ENCODE measurements around the gene RFC3.
"Not testable (repeated sequence)": the region's sequence is repeated elsewhere in the genome, so short reads cannot be mapped to it uniquely, and the experiment has no call there.

The RFC3 gene, protein sequence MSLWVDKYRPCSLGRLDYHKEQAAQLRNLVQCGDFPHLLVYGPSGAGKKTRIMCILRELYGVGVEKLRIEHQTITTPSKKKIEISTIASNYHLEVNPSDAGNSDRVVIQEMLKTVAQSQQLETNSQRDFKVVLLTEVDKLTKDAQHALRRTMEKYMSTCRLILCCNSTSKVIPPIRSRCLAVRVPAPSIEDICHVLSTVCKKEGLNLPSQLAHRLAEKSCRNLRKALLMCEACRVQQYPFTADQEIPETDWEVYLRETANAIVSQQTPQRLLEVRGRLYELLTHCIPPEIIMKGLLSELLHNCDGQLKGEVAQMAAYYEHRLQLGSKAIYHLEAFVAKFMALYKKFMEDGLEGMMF

GRCh38 chr13:33817901-33818706 lies at the start of gene RFC3:
RFC3 (plus strand) TSS chr13:33818149; CDS start chr13:33818179, 30 bp downstream.
- peak within 1 kb of the TSS; percentile 80 for H3K9ac ChIP-seq (ENCODE audit: low read length)
- peak within 1 kb of the TSS; percentile 92 for H3K4me3 ChIP-seq (ENCODE audit: low read length)
- peak within 1 kb of the TSS; percentile 33 for H3K27ac ChIP-seq (ENCODE audit: low read depth, low read length)

DNA sequence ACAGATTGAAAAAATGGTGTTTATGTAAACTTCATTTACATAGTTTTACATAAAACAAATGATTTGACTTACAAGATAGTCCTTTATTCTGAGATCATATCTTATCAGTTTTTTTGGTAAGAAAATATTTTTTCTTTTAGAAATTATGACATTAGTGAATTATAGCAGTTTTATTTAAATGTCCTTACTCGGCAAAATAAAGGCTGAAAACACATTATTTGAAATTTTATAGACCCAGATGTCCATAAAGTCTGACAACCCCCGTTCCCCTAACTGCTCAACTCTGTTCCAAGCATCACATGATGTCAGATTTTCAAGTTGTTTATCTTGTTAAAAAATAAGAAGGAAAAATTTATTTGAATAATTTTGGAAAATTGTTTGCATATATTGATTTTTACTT lies 46.7 kb upstream of the RFC3 start:
- Histone ChIP-seq H3K27ac (ENCODE audit: low read depth, low read length) (no peak overlapping the region), H3K27me3 (ENCODE audit: control insufficient read depth, insufficient read depth, low read length) (no peaks in the 10 kb centered on the region), H3K4me1 (ENCODE audit: control insufficient read depth, insufficient read depth, low read length) (no peaks in the 10 kb centered on the region), H3K9ac (ENCODE audit: low read length) (no peak overlapping the region), H3K4me3 (ENCODE audit: low read length) (no peak overlapping the region), H3K36me3 (ENCODE audit: control insufficient read depth, insufficient read depth, low read length) (no peaks in the 10 kb centered on the region)

More at GRCh38 chr13:33817901-33818706, at the start of gene RFC3:
- Histone ChIP-seq H3K27me3 (ENCODE audit: control insufficient read depth, insufficient read depth, low read length) (no peaks in the 10 kb centered on the region), H3K4me1 (ENCODE audit: control insufficient read depth, insufficient read depth, low read length) (peaks cover 6% of the 10 kb centered on the region), H3K36me3 (ENCODE audit: control insufficient read depth, insufficient read depth, low read length) (no peaks in the 10 kb centered on the region)

DNA sequence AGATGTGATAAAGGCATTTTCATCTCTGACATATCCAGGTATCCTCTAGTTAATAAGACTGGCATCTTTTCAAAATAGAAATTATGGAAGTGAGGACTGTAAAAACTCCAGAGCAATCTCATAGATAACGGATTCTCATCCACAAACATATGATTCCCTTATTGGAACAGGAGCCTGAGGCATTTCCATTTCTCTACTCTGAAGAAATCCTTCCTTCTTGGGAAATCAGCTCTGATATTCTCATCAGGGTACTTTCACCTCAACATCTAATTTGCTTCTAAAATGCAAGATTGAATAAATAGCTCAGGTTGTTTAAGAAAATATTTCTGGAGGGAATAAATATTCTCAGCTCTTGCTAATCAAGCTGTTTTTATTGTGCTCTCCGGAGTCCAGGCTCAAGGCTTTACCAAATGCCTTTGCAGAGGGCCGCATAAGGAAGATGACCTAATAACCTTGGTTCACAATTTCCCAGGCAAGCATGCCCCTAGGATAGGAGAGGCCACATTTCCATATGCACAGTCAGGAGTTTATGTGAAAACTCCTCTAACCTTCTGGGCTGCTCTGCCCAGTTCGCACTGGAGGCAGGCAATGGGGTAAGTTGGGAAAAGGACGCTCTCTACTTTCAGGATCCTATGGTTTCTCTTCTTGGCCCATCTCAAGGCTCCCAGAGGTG lies 44.0 kb upstream of the RFC3 start:
- no peaks in the 10 kb centered on the region for H3K36me3 ChIP-seq (ENCODE audit: control insufficient read depth, insufficient read depth, low read length)
- no peak overlapping the region for H3K4me3 ChIP-seq (ENCODE audit: low read length)
- no peaks in the 10 kb centered on the region for H3K4me1 ChIP-seq (ENCODE audit: control insufficient read depth, insufficient read depth, low read length)
- H3K27ac ChIP-seq (ENCODE audit: low read depth, low read length), result no peak overlapping the region
- no peak overlapping the region for H3K9ac ChIP-seq (ENCODE audit: low read length)
- no peaks in the 10 kb centered on the region for H3K27me3 ChIP-seq (ENCODE audit: control insufficient read depth, insufficient read depth, low read length)

GRCh38 chr13:33775339-33776108 lies 42.4 kb upstream of the RFC3 start:
- H3K4me1 ChIP-seq (ENCODE audit: control insufficient read depth, insufficient read depth, low read length), result no peaks in the 10 kb centered on the region
- no peak overlapping the region for H3K9ac ChIP-seq (ENCODE audit: low read length)
- H3K27me3 ChIP-seq (ENCODE audit: control insufficient read depth, insufficient read depth, low read length), result no peaks in the 10 kb centered on the region
- H3K36me3 ChIP-seq (ENCODE audit: control insufficient read depth, insufficient read depth, low read length), result no peaks in the 10 kb centered on the region
- H3K27ac ChIP-seq (ENCODE audit: low read depth, low read length), result no peak overlapping the region
- no peak overlapping the region for H3K4me3 ChIP-seq (ENCODE audit: low read length)

GRCh38 chr13:33776239-33776881 lies 41.6 kb upstream of the RFC3 start:
- Histone ChIP-seq H3K4me3 (ENCODE audit: low read length) (no peak overlapping the region), H3K27me3 (ENCODE audit: control insufficient read depth, insufficient read depth, low read length) (no peaks in the 10 kb centered on the region), H3K27ac (ENCODE audit: low read depth, low read length) (no peak overlapping the region), H3K4me1 (ENCODE audit: control insufficient read depth, insufficient read depth, low read length) (no peaks in the 10 kb centered on the region), H3K9ac (ENCODE audit: low read length) (no peak overlapping the region), H3K36me3 (ENCODE audit: control insufficient read depth, insufficient read depth, low read length) (no peaks in the 10 kb centered on the region)

DNA sequence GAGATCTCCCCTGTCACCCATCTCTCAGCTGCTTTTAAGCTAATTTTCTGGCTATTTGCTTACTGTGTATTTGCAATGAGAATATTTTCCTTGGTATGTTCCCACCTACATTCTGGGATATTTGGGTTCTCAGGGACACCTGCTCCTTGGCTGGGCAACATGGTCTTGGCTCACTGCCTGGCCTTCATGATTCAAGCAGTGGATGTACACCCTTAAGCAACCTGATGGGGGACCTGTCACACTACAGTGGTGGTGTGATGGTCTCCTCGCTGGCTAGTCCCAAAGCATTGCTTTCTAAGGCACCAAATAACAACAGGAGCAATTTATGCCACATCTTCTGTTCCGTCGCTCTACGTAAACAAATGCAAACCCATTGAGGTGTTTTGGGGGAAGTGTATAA lies 35.3 kb upstream of the RFC3 start:
- Histone ChIP-seq H3K9ac (ENCODE audit: low read length) (no peak overlapping the region), H3K36me3 (ENCODE audit: control insufficient read depth, insufficient read depth, low read length) (no peaks in the 10 kb centered on the region), H3K27ac (ENCODE audit: low read depth, low read length) (no peak overlapping the region), H3K4me1 (ENCODE audit: control insufficient read depth, insufficient read depth, low read length) (no peaks in the 10 kb centered on the region), H3K4me3 (ENCODE audit: low read length) (no peak overlapping the region), H3K27me3 (ENCODE audit: control insufficient read depth, insufficient read depth, low read length) (no peaks in the 10 kb centered on the region)

GRCh38 chr13:33783212-33783611 lies 34.7 kb upstream of the RFC3 start:
- not testable (repeated sequence) for H3K4me3 ChIP-seq (ENCODE audit: low read length); H3K27me3 ChIP-seq (ENCODE audit: control insufficient read depth, insufficient read depth, low read length); H3K36me3 ChIP-seq (ENCODE audit: control insufficient read depth, insufficient read depth, low read length); H3K9ac ChIP-seq (ENCODE audit: low read length); H3K4me1 ChIP-seq (ENCODE audit: control insufficient read depth, insufficient read depth, low read length); H3K27ac ChIP-seq (ENCODE audit: low read depth, low read length)

DNA sequence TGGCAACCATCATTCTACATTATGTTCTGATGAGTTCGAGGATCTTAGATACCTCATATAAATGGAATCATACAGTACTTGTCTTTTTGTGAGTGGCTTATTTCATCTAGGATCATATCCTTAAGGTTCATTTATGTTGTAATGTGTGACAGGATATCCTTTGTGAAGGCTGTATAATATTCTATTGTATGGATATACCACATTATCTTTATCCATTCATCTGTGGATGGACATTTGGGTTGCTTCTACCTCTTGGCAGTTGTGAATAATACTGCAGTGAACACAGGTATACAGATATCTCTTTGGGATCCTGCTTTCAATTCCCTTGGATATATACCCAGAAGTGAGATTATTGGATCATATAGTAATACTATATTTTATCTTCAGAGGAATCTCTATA lies 33.2 kb upstream of the RFC3 start:
- no peak overlapping the region for H3K9ac ChIP-seq (ENCODE audit: low read length)
- H3K4me3 ChIP-seq (ENCODE audit: low read length), result no peak overlapping the region
- H3K4me1 ChIP-seq (ENCODE audit: control insufficient read depth, insufficient read depth, low read length), result no peaks in the 10 kb centered on the region
- H3K36me3 ChIP-seq (ENCODE audit: control insufficient read depth, insufficient read depth, low read length), result no peaks in the 10 kb centered on the region
- H3K27me3 ChIP-seq (ENCODE audit: control insufficient read depth, insufficient read depth, low read length), result no peaks in the 10 kb centered on the region
- H3K27ac ChIP-seq (ENCODE audit: low read depth, low read length), result no peak overlapping the region

DNA sequence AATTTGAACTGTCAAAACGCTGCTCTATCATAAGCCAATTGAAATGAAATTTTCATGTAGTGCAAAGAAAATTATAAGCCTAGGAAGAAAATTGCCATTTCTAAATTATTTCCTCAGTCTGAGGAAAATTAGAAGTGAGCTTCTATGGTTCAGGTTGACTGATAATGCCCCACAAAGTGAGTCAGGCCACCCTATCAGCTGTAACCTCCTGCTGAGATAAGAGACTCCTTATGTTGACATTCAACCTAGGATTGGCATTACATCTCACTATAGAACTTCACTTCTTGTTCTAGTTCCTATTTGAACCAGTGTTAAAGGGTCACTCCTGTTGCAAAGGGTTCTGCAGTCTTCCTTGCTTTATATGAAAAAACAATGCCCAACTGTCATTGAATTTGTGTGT lies 32.6 kb upstream of the RFC3 start:
- Histone ChIP-seq H3K27ac (ENCODE audit: low read depth, low read length) (no peak overlapping the region), H3K36me3 (ENCODE audit: control insufficient read depth, insufficient read depth, low read length) (no peaks in the 10 kb centered on the region), H3K4me1 (ENCODE audit: control insufficient read depth, insufficient read depth, low read length) (no peaks in the 10 kb centered on the region), H3K4me3 (ENCODE audit: low read length) (no peak overlapping the region), H3K27me3 (ENCODE audit: control insufficient read depth, insufficient read depth, low read length) (no peaks in the 10 kb centered on the region), H3K9ac (ENCODE audit: low read length) (no peak overlapping the region)

GRCh38 chr13:33787051-33787591 lies 30.8 kb upstream of the RFC3 start:
- no peaks in the 10 kb centered on the region for H3K36me3 ChIP-seq (ENCODE audit: control insufficient read depth, insufficient read depth, low read length)
- H3K4me3 ChIP-seq (ENCODE audit: low read length), result peak overlapping the region; percentile 49
- no peak overlapping the region for H3K9ac ChIP-seq (ENCODE audit: low read length)
- H3K4me1 ChIP-seq (ENCODE audit: control insufficient read depth, insufficient read depth, low read length), result no peaks in the 10 kb centered on the region
- H3K27me3 ChIP-seq (ENCODE audit: control insufficient read depth, insufficient read depth, low read length), result no peaks in the 10 kb centered on the region
- H3K27ac ChIP-seq (ENCODE audit: low read depth, low read length), result no peak overlapping the region

DNA sequence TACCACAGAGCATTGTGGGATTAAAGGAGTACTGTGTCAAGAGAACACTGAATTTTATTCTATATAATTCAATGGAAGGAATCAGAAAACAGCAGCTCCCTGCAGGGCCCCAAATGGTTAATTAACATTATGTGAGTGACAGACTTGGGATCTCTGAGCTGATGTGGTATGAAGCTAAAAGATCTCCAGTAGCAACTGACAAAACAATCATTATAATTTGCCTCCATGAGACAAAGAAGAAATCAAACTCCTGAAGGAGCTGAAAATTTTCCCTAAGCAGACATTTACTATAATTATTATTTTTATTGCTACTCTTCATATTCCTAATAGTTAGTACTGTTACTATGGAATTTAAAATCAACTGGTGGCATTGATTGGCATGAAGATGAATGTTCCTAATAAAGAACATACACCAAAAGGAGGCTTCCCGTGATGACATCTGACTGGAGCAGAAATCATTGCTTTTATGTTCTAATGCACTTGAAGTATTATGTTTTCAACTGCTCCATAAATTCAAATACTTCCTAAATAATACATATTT lies 28.8 kb upstream of the RFC3 start:
- H3K4me1 ChIP-seq (ENCODE audit: control insufficient read depth, insufficient read depth, low read length), result no peaks in the 10 kb centered on the region
- no peak overlapping the region for H3K9ac ChIP-seq (ENCODE audit: low read length)
- no peak overlapping the region for H3K27ac ChIP-seq (ENCODE audit: low read depth, low read length)

More for the DNA sequence above, 28.8 kb upstream of the RFC3 start:
- no peaks in the 10 kb centered on the region for H3K36me3 ChIP-seq (ENCODE audit: control insufficient read depth, insufficient read depth, low read length)
- H3K27me3 ChIP-seq (ENCODE audit: control insufficient read depth, insufficient read depth, low read length), result no peaks in the 10 kb centered on the region
- no peak overlapping the region for H3K4me3 ChIP-seq (ENCODE audit: low read length)

Measured in rectal smooth muscle tissue (tissue), 1 donor.